Measurements from ENCODE around the gene TRAF4. TPM values are rescaled to one million over a fixed set of nuclear protein-coding genes. Genes with fewer than 3 reads are reported as not detected.
A peak's percentile ranks its signal among the peaks of the same experiment; 100 is the strongest.

TRAF4 gene
- total and polyA plus RNA-seq, 9 of the 15 experiments (the other 6 are each of a cell fraction or from before 2014, with no cell fraction given) = 2.4 to 147 (median 72.4) TPM

DNA sequence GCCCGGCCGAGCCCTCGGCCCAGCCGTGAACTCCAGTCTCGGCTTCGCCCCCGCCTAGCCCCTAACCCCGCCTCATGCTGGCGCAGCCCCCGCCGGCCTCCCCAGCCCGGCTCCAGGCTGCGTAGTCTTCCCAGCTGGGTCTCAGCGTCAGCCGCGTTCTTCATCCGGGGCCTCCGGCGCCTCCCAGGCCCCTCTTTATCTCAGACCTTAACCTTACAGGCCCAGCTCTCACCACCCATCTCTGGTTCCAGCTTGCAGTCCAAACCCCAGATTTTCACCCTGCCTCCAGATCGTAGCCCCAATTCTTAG is 32.1 kb upstream of the TRAF4 start, which contains the start of gene PROCA1 (continued):
- TF ChIP-seq, protein P1, sequence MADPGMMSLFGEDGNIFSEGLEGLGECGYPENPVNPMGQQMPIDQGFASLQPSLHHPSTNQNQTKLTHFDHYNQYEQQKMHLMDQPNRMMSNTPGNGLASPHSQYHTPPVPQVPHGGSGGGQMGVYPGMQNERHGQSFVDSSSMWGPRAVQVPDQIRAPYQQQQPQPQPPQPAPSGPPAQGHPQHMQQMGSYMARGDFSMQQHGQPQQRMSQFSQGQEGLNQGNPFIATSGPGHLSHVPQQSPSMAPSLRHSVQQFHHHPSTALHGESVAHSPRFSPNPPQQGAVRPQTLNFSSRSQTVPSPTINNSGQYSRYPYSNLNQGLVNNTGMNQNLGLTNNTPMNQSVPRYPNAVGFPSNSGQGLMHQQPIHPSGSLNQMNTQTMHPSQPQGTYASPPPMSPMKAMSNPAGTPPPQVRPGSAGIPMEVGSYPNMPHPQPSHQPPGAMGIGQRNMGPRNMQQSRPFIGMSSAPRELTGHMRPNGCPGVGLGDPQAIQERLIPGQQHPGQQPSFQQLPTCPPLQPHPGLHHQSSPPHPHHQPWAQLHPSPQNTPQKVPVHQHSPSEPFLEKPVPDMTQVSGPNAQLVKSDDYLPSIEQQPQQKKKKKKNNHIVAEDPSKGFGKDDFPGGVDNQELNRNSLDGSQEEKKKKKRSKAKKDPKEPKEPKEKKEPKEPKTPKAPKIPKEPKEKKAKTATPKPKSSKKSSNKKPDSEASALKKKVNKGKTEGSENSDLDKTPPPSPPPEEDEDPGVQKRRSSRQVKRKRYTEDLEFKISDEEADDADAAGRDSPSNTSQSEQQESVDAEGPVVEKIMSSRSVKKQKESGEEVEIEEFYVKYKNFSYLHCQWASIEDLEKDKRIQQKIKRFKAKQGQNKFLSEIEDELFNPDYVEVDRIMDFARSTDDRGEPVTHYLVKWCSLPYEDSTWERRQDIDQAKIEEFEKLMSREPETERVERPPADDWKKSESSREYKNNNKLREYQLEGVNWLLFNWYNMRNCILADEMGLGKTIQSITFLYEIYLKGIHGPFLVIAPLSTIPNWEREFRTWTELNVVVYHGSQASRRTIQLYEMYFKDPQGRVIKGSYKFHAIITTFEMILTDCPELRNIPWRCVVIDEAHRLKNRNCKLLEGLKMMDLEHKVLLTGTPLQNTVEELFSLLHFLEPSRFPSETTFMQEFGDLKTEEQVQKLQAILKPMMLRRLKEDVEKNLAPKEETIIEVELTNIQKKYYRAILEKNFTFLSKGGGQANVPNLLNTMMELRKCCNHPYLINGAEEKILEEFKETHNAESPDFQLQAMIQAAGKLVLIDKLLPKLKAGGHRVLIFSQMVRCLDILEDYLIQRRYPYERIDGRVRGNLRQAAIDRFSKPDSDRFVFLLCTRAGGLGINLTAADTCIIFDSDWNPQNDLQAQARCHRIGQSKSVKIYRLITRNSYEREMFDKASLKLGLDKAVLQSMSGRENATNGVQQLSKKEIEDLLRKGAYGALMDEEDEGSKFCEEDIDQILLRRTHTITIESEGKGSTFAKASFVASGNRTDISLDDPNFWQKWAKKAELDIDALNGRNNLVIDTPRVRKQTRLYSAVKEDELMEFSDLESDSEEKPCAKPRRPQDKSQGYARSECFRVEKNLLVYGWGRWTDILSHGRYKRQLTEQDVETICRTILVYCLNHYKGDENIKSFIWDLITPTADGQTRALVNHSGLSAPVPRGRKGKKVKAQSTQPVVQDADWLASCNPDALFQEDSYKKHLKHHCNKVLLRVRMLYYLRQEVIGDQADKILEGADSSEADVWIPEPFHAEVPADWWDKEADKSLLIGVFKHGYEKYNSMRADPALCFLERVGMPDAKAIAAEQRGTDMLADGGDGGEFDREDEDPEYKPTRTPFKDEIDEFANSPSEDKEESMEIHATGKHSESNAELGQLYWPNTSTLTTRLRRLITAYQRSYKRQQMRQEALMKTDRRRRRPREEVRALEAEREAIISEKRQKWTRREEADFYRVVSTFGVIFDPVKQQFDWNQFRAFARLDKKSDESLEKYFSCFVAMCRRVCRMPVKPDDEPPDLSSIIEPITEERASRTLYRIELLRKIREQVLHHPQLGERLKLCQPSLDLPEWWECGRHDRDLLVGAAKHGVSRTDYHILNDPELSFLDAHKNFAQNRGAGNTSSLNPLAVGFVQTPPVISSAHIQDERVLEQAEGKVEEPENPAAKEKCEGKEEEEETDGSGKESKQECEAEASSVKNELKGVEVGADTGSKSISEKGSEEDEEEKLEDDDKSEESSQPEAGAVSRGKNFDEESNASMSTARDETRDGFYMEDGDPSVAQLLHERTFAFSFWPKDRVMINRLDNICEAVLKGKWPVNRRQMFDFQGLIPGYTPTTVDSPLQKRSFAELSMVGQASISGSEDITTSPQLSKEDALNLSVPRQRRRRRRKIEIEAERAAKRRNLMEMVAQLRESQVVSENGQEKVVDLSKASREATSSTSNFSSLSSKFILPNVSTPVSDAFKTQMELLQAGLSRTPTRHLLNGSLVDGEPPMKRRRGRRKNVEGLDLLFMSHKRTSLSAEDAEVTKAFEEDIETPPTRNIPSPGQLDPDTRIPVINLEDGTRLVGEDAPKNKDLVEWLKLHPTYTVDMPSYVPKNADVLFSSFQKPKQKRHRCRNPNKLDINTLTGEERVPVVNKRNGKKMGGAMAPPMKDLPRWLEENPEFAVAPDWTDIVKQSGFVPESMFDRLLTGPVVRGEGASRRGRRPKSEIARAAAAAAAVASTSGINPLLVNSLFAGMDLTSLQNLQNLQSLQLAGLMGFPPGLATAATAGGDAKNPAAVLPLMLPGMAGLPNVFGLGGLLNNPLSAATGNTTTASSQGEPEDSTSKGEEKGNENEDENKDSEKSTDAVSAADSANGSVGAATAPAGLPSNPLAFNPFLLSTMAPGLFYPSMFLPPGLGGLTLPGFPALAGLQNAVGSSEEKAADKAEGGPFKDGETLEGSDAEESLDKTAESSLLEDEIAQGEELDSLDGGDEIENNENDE (IDR thresholded peaks at IDR 0.05; ENCODE audit: low read depth, low read length) = no peak
- TF ChIP-seq RFX7 (CRISPR knock-in tag; IDR thresholded peaks at IDR 0.05) (no peak), HMGN3 (IDR thresholded peaks at IDR 0.05; ENCODE audit: borderline replicate concordance, extremely low read depth, insufficient read length, low read depth, low read length) (no peak), ZNF780A (CRISPR knock-in tag; IDR thresholded peaks at IDR 0.05) (no peak), RBBP5 (IDR thresholded peaks at IDR 0.05; ENCODE audit: borderline replicate concordance, insufficient read depth, low read length, poor library complexity, severe bottlenecking) (no peak), ZNF507 (tag; conservative IDR thresholded peaks at IDR 0.05) (no peak), BCOR (IDR thresholded peaks at IDR 0.05) (peak; percentile 22; the same call in 1 of the 2 replicates), NEUROD1 (IDR thresholded peaks at IDR 0.05; ENCODE audit: borderline replicate concordance, low read depth, low read length, partially characterized antibody) (no peak)
- TF ChIP-seq, protein P2, sequence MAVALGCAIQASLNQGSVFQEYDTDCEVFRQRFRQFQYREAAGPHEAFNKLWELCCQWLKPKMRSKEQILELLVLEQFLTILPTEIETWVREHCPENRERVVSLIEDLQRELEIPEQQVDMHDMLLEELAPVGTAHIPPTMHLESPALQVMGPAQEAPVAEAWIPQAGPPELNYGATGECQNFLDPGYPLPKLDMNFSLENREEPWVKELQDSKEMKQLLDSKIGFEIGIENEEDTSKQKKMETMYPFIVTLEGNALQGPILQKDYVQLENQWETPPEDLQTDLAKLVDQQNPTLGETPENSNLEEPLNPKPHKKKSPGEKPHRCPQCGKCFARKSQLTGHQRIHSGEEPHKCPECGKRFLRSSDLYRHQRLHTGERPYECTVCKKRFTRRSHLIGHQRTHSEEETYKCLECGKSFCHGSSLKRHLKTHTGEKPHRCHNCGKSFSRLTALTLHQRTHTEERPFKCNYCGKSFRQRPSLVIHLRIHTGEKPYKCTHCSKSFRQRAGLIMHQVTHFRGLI (CRISPR knock-in tag; IDR thresholded peaks at IDR 0.05) = no peak
- TF ChIP-seq, protein P3, sequence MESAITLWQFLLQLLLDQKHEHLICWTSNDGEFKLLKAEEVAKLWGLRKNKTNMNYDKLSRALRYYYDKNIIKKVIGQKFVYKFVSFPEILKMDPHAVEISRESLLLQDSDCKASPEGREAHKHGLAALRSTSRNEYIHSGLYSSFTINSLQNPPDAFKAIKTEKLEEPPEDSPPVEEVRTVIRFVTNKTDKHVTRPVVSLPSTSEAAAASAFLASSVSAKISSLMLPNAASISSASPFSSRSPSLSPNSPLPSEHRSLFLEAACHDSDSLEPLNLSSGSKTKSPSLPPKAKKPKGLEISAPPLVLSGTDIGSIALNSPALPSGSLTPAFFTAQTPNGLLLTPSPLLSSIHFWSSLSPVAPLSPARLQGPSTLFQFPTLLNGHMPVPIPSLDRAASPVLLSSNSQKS (CRISPR knock-in tag; IDR thresholded peaks at IDR 0.05) = no peak
- TF ChIP-seq, protein P4, sequence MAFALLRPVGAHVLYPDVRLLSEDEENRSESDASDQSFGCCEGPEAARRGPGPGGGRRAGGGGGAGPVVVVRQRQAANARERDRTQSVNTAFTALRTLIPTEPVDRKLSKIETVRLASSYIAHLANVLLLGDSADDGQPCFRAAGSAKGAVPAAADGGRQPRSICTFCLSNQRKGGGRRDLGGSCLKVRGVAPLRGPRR (CRISPR knock-in tag; IDR thresholded peaks at IDR 0.05) = no peak

Measured in K562 (cell line).